HG03280 (cell line): Measurements from ENCODE around the gene ZNF429.
"Not testable (repeated sequence)": the region's sequence is repeated elsewhere in the genome, so short reads cannot be mapped to it uniquely, and the experiment has no call there.

Experiments
- ATAC-seq: cut with Tn5 transposase; IDR thresholded peaks from one replicate; pipeline ENCODE4 v1.9.1; 2021; ENCODE audit warnings: mild to moderate bottlenecking, moderate library complexity; ENCODE audit not compliant: unreplicated experiment

The ZNF429 gene

GRCh38 chr19:21505459-21506451 is at the start of gene ZNF429:
TSS of gene ZNF429 (plus strand) at chr19:21505602. CDS start at chr19:21505772, 170 bp downstream.
- ATAC-seq, result peak; percentile 99

DNA sequence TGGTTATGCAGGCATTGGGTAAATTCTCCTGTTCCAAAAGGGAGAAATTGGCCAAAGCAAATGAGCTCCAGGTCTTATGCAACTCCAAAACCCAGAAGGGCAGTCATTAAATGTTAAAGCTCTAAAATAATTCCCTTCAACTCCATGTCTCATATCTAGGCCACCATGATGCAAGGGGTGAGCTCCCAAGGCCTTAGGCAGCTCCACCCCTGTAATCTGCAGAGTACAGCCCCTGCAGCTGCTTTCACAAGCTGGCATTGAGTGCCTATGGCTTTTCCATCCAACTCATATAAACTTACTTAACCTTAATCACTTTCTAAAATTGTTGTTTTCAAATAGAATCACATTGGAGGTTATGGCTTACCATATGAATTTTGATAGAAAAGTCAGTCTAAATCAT is 44.7 kb upstream of the ZNF429 start:
- ATAC-seq, result no peak

- ATAC-seq, result no peak
These were observed 42.9 kb upstream of the ZNF429 start for GRCh38 chr19:21462540-21462939.

DNA sequence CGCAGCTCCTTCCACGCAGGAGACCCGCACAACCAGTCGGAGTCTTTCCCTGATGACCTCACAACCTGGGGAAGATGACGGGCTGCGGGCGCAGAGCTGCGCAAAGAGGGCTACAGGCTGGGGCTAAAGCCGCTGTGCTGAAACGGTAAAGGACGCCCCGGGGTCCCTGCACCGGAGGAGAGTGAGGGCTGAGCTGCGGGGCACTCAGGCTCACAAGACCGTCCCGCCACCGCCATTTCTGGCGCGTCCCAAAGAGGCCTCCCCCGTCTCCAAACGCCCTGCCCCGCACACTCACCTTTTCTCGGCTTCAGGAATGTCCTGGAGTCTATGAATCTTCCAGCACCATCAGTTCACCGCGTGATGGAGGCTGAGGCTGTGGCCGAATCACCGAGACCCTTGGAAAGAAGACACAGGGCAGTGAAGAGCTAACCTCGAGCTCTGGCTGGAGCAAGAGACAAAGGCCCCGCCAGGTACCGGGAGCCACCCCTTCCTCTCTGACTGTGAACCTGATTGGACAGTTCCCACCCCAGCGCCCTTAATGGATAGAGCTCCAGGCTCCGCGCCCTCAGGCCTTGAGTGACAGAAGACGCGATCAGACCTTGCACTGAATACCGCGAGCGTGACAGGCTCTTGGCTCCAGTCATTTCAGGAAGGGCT is 41.8 kb upstream of the ZNF429 start:
- peak; percentile 93 for ATAC-seq

DNA sequence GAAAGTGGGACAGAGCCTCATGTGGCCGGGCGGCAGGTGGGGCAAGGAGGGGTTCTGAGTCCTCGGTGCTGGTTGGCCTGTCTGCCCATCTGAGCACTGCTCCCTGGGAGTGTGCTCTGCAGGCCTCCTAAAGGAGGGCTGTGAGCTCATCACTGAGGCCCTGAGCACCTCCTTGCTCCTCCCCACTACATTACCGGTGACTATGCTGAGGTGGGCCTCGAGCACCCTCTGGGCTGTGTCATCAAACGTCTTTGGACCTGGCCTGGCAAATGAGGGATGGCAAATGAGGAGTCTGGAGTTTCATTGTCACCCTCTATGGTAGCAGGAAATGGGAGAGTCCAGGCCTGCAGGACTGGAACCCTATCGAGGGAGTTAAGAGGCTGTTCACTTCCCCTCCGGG is 38.8 kb upstream of the ZNF429 start:
- ATAC-seq, result no peak

DNA sequence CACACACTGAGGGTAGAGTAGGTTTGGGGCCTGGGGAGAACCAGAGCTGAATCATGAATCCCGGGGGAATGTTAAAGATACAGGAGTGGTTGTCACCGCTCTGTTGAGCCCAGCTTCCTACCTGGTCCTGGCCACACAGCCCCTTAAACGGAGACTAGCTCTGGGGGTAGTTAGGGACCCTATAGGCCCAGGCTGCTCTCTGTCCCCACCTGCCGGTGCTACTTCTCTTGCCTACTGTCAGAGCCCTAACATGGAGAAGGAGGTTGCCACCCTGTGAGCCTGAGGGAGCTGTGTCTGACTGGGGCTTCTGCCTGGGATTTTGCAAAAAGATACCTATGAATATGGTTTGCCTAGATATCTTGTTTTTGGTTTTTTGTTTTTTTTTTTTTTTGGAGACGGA is 36.6 kb upstream of the ZNF429 start:
- no peak for ATAC-seq

- ATAC-seq, result no peak
These were observed 32.9 kb upstream of the ZNF429 start for GRCh38 chr19:21472507-21472906.

DNA sequence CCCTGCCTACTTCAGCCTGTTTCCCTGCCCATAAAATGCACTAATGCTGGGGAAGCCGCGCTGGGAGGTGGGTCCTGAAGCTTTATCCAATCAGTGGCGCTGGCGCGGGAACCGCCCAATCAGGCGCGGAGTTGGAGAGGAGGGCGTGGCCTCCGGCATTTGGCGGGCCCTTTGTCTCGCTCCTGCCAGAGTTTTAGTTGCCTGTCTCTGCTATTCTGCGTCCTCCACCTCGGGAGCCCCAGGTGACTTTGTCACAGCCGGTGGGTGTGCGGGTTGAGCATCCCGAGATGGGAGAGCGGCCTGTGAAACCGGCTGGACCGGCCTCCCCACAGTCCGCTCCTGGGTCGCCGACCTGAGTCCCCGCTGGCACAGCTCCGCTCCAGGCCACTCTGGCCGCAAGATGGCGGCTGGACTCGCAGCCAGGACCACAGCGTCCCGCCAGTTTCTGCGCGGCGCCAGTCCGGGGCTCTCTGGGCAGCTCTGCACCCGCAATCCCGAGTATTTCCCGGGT is 30.7 kb upstream of the ZNF429 start:
- ATAC-seq, result peak; percentile 92

GRCh38 chr19:21482361-21482760 is 23.0 kb upstream of the ZNF429 start:
- not testable (repeated sequence) for ATAC-seq

DNA sequence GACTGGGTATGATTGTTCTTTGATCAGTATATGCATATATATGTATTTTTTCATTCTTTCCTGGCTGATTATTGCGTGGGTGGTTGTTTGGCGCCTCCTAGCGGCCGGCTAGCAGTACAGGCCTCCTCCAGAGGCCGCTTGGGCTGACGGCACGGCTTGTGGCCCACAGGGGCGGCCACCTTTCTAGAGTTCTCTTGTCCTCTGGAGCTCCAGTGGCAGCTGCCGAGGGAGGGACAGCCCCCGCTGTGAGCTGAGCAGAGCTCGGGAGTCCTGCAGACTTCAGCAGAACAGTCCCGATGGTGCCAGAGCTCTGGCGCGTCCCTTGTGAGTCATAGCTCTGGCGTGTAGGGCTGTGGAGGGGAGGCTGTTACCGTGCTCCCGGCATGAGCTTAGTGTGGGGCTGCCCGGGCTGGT is 22.5 kb upstream of the ZNF429 start:
- no peak for ATAC-seq

GRCh38 chr19:21483589-21484170 is 21.7 kb upstream of the ZNF429 start:
- no peak for ATAC-seq

- no peak for ATAC-seq
These were observed 20.8 kb upstream of the ZNF429 start for GRCh38 chr19:21484631-21485030.

- ATAC-seq, result no peak
These were observed 19.5 kb upstream of the ZNF429 start for GRCh38 chr19:21485926-21486325.

DNA sequence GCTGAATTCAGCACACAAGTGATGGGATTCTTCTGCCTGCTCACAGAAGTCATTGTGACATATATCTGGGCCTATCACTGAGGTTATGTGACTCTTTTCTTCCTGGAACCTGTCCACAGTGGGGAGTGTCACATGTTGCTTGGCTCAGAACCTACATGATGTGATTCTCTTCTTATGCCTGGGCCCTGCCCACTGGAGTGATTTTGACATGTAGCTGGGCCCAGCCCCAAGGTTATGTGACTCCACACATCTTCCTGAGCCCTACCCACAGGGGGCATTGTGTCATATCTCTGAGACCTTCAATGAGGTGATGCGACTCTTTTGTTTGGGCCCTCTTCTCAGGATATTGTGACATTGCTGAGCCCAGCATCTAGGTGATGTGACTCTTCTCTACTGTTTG is 17.4 kb upstream of the ZNF429 start:
- ATAC-seq, result no peak

DNA sequence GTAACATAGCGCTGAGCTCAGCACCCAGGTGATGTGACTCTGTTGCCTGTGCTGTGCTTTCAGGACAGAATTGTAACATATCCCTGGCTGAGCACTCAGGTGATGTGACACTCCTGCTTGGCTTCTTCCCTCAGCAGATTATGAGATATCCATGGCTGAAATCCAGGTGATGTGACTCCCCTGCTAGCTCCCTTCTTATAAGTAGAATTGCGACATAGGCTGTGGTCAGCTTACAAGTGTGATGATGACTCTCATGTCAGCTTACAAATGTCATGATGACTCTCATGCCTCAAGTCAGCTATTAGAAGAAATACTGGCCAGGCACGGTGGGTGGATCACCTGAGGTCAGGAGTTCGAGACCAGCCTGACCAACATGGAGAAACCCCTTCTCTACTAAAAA is 14.3 kb upstream of the ZNF429 start:
- no peak for ATAC-seq

DNA sequence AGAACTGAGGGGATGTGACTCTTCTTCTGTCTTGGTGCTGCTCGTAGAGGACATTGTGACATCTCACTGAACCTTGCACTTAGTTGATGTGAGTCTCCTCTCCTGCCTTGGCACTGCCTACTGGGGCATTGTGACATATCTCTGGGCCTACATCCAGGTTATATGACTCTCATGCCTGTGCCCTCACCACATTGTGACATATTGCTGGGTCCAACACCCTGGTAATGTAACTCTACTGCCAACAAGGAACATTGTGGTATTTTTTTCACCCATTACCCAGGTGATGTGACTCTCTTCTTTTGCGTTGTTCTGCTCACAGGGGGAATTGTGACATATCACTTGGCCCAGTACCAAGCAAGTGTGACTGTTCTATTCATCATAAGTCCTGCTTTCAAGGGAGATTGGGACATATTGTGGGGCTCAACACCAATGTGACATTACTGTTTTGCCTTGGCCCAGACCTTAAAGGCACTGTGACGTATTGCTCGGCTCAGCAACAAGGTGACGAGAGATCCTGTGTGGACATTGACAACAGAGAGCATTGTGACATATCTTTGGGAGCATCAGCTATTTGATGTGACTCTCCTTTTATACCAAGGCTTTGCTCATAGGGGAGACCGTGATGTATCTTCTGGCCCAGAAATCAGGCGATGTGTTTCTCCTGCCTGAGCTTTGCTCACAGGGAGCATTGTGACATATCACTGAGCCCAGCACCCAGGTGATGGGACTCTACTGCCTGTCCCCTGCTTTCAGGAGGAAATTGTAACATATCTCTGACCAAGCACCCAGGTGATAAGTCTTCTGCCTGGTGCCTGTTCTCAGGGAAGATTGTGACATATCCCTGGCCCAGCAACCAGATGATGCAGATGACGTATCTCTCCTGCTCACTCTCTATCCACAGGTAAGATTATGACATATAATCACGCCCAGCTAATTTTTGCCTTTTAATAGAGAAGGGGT is 12.2 kb upstream of the ZNF429 start:
- no peak for ATAC-seq

GRCh38 chr19:21496876-21497275 is 8.5 kb upstream of the ZNF429 start:
- ATAC-seq, result no peak

DNA sequence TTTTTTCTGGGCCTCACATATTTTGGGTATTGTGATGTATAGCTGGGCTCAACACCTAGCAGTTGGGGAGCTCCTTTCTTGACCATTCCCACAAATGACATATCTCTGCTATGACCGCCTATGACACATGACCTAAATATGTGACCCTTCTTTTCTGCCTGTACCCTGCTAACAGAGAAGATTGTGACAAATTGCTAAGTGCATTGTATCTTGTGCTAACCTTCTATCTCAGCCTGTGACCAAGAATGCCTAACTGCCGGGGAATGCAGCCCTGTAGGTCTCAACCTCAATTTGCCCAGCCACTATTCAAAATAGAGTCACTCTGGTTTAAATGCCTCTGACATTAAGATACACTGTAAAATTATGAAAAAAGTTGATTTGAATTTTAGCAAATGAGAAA is 6.8 kb upstream of the ZNF429 start:
- no peak for ATAC-seq

GRCh38 chr19:21508198-21508597 is 2.8 kb downstream of the ZNF429 start:
- no peak for ATAC-seq

DNA sequence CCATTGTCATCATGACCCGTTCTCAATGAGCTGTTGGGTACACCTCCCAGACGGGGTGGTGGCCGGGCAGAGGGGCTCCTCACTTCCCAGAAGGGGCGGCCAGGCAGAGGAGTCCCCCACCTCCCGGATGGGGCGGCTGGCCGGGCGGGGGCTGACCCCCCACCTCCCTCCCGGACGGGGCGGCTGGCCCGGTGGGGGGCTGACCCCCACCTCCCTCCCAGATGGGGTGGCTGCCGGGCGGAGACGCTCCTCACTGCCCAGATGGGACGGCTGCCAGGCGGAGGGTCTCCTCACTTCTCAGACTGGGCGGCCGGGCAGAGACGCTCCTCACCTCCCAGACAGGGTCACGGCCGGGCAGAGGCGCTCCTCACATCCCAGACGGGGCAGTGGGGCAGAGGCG is 5.7 kb downstream of the ZNF429 start:
- ATAC-seq, result not testable (repeated sequence)
